COR-L47 (cell line): Measurements from ENCODE around the gene CHD9NB.

Experiments used
- DNase-seq: peaks from one replicate; lab custom pipeline; 2025; lab: John Stamatoyannopoulos, UW

Gene CHD9NB

GRCh38 chr16:53029971-53030370 lies 22.7 kb downstream of the CHD9NB start:
- no peak for DNase-seq

GRCh38 chr16:53024045-53024444 lies 28.7 kb downstream of the CHD9NB start:
- no peak for DNase-seq

DNA sequence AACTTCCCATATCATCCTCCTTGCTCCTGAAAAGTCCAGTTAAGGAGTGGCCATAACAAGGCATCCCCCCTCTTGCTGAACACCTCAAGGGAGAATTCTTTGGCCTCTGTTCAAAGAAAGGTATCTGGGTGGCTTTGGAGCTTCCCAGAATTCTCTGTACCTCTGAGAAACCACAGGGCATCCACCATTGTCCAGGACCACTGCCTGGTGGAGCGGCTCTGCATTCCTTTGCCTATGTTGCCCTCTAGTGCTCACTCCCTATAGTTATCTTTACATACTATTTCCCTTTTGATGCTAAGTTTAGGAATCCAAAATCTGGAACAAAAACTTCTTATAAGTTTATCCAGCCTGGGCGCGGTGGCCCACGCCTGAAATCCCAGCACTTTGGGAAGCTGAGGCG lies 30.3 kb downstream of the CHD9NB start:
- DNase-seq = peak; percentile 66

GRCh38 chr16:53018834-53019416 lies 33.8 kb downstream of the CHD9NB start:
- no peak for DNase-seq

GRCh38 chr16:53014287-53014686 lies 38.4 kb downstream of the CHD9NB start:
- DNase-seq = no peak

GRCh38 chr16:53007095-53007494 lies 45.6 kb downstream of the CHD9NB start:
- no peak for DNase-seq

DNA sequence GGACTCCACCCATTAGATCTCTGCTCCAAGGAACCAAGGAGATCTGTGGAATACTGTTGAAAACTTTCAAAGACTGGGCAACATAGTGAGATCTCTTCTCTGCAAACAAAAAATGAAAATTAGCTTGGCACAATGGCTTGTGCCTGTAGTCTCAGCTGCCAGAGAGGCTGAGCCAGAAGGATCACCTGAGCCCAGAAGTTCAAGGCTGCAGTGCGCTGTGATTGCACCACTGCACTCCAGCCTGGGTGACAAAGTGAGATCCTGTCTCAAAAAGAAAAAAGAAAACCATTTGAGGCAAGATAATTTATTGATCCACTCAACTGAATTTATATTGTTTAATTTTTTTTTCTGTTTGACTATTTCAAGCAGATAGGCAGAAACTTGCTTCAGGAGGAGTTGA lies 54.8 kb downstream of the CHD9NB start:
- no peak for DNase-seq

- no peak for DNase-seq
Measured at GRCh38 chr16:52994942-52995341, 57.8 kb downstream of the CHD9NB start.

DNA sequence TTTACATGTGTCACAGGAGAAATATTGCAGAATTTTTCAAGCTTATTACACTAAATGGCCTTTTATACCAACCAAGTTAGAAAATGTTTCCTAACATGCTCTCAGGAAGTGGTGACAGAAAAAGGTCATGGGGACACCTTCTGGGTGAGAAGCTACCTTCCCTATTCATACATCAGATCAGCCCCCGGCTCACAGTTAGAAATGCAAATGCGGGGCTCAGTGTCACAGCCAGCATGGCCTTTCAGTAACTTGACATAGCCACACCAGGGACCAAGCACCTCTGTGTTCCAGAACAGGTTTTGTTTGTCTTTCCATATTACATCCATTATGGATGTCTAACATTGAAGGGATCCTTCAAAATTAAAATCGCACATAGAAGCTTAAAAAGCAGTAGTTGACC lies 59.5 kb downstream of the CHD9NB start:
- no peak for DNase-seq

DNA sequence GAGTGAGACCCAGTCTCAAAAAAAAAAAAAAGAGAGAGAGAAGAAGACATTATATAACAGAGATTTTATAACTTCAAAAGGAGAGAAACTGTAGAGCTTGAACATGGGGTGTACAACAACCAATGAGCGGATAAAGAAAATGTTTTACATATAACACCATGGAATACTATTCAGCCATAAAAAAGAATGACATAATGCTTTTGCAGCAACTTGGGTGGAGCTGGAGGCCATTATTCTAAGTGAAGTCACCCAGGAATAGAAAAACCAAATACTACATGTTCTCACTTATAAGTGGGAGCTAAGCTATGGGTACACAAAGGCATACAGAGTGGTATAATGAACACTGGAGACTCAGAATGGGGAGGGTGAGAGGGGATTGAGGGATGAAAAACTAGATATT lies 61.1 kb downstream of the CHD9NB start:
- DNase-seq = no peak
